ENCODE measurements around the gene PHLDB2. TPM values are rescaled to one million over a fixed set of nuclear protein-coding genes. Genes with fewer than 3 reads are reported as not detected.
A peak's percentile ranks its signal among the peaks of the same experiment; 100 is the strongest.

PHLDB2 gene
- polyA plus RNA-seq, 3 donors: 77.7 to 105 (median 98.4) TPM

DNA sequence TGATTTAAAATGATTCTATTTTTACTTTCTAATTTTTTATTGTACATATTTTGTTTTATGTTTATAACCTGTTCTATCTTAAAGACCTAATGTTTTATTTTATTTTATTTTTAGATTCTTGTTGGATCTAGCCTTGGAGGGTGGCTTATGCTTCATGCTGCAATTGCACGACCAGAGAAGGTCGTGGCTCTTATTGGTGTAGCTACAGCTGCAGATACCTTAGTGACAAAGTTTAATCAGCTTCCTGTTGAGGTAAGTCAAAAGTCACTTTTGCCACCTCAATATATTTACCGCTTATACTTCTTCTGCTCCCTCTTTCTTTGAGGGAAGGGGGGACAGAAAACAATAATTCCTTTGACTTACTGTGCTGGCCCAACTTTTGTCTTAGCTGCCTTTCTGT is 127.7 kb downstream of the PHLDB2 start:
- DNase-seq: no peak

DNA sequence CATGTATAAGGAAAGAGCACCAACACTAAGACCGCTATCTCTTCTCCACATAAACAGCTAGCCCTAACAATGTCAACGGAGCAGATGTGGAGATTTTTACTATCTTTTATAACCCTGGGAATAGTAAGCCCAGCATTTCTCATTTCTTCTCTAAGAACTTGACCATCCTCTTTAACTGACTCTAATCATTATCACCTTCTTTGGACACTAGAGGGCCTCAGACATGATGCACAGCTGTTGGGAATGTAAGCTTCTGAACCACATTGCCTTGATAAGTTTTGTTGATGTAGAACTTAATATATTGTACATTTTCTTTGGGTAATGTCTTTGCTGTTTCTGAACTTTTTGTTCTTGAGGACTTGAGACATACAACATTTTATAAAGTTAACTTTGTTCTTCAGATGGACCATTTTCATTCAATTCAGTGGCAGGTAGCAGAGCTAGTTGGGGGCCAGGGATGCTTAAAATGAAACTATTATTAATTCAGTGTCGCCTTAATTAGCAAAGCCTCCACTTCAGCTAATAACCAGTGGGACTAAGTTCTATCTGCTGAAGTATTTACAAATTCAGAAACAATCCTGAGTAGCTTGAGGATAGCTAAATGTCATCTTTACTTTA is 130.1 kb downstream of the PHLDB2 start:
- DNase-seq: peak; percentile 51

DNA sequence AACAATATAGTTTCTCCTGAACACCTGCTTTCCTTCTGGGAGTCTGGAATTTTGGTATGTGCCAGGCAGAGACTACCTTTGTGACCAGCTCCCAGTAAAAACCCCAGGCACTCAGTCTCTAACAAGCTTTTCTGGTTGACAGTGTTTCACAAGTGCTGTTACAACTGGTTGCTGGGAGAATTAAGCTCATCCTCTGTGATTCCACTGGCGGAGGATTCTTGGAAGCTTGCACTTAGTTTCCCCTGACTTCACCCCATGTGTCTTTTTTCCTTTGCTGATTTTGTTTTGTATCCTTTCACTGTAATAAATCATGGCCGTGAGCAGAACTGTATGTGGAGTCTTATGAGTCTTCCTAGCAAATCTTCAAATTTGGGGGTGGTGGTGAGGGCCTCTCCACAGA is 134.0 kb downstream of the PHLDB2 start:
- no peak for DNase-seq

GRCh38 chr3:111998636-111999483 is 139.8 kb downstream of the PHLDB2 start, which contains the start of gene TAGLN3:
TAGLN3 (plus strand) TSS chr3:111998922; CDS start chr3:111999423, 501 bp downstream.
- peak; percentile 37 for DNase-seq

DNA sequence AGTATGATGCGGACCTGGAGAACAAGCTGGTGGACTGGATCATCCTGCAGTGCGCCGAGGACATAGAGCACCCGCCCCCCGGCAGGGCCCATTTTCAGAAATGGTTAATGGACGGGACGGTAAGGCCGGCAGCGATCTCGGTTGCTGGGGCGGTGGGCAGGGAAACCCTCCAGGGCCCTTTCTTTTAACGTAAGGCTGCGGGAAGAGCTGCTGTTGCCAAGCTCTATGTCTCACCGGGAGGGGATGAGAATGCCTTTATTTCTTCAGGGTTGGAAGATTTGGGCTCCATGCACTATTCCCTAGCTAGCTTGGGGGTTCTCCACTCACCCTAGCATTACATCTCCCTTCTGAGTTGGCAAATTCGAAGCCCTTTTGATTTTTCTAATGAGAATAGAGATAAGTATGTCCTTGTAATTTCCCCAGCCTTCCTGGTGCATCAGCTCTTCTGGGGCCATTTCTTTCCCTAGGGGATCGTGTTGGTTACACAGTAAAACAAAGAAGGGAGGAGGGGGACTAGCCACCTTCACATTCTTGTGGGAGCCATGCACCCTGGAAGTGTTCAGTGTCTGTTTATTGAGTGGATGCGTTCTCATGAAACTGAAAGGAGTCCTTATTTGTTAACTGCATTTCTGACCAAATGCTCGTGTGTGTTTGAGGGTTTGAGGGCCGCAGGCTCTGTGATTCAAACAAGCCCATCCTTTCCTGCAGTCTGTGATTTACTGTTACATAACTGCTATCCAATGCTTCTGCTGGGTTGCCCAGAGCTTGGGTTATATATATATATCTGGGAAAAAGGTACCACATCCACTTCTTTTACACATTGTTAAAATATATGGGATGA is 140.6 kb downstream of the PHLDB2 start:
- no peak for DNase-seq

GRCh38 chr3:112000367-112000771 is 141.3 kb downstream of the PHLDB2 start:
- DNase-seq: no peak

DNA sequence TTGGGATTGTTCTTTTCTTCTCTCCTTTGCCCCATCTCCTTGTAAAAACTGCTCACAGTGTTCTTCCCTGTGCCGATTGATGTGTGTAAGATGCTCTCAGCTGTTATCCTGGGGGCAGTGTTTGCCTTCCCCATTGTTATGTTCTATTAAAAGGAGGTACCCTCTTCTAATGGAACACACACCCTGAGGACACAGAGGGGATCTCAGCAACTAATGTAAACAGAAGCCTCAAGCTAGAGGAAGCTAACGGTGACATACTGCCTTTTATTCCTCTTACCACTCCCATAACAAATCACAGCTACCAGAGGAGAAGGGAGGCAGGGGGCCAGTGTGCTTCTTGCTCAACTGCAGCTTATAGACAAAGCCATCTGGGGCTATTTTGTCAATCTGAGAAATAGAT is 141.9 kb downstream of the PHLDB2 start:
- no peak for DNase-seq

GRCh38 chr3:112001526-112001925 is 142.5 kb downstream of the PHLDB2 start:
- DNase-seq: no peak

DNA sequence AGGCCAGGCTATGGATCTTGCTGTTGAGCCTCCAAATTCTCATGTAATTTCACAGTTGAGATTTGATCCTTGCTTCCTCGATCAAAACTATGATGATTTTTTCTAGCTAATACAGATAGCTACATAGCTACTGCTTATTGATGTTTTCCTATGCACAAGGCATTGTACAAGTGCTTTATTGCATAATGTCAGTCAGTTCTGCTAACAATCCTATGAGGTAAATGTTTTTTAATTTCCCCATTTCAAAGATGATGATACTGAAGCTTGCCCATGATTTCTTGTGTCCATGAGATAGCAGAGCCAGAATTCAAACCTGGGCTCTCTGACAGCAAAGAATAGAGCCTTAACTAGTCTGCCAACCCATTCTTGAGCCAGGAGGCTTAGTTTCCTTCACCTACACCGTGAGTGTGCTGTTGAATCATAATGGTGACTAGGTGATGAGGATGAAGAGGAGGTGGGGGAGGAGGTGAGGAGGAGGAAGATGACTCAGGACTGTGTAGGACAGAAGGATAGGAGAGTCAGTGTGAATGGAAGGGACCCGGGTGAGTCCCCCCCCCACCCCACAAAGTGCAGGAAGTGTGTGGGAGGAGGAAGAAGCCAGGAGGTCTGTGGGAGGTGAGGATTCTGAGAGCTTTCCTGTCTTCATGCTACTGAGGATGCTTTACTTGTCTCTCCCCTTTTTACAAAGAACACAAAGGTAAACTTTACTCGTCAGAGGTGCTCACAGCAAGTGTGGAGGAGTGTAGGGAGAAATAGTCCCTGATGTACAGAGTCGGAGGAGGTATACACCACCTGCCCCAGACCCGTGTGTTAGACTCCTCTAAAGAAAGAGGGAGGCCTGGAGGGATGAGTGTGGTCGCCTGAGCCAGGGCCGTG is 143.3 kb downstream of the PHLDB2 start:
- DNase-seq: no peak

GRCh38 chr3:112003321-112004080 is 144.4 kb downstream of the PHLDB2 start:
- no peak for DNase-seq

DNA sequence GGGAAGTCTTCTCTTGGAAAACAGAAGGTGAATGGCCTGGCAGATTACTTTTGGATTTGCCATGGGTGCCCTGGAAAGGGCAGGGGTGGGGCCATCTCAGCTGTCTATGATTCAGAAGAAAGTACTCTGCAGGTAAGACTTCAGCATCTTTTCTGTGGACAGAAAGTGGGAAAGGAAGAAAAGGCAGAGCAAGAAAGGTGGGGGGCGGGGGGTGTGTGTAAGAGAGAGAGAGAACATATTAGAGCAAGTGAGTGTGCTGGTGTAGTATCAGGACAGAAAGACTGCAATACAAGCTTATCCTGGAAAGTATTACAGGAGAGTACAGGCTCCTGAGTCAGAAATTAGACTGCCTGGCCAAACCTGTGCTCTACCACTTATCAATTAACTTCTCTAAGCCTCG is 145.1 kb downstream of the PHLDB2 start:
- DNase-seq: no peak

DNA sequence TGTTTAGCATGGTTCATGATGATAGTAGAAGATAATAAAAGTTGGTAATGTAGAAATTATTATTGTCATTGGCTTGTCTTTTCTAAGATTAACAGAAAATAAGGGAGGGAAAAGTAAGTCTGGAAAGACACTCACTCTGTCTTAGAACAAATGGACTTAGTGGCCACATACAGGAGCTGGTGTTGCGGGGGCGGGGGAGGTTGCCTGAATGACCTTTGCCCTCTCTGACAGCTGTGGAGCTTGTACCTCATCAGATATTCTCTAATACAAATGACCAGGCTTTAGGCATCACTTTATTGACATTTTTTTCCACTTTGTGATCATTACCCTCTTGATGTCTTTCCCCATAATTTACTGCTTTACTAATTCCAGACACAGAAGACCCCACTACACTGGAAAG is 145.6 kb downstream of the PHLDB2 start:
- no peak for DNase-seq

GRCh38 chr3:112005091-112005672 is 146.1 kb downstream of the PHLDB2 start:
- DNase-seq: no peak

GRCh38 chr3:112007633-112008032 is 148.6 kb downstream of the PHLDB2 start:
- DNase-seq: no peak

DNA sequence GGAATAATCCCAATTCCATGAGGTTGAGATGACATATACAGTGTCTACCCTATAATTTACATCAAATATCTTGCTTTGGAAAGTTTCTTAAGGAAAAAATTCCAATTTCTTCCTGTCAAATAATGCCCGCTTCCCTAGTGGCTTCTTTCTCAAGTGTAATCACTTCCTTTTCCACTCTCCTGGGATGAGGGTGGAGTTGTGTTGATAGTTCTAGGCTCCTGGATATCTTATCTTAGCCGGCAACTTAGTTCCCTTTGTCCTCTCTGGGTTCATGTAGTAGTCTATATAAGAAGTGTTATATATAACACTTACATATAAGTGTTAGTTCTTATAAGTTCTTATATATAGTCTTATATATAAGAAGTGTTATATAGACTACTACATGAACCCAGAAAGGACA is 150.6 kb downstream of the PHLDB2 start:
- no peak for DNase-seq

DNA sequence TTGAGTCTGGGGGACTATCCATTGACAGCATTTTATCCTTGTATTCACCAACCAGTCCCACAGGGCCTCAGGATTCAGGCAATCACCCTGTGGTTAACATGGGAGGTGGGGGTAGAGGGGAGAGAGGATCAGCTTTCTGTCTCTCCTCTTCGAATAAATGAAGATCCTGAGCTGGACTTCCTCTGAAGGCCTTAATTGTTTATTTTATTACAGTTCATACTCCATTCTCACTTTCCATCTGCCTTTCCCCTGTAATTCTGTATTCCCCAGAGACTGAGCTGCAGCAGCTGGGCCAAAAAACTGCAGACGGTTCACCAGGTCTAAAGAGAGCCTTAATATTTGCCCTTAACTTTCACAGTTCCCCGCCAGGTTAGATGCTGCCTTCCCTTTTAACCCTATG is 151.6 kb downstream of the PHLDB2 start:
- DNase-seq: no peak

DNA sequence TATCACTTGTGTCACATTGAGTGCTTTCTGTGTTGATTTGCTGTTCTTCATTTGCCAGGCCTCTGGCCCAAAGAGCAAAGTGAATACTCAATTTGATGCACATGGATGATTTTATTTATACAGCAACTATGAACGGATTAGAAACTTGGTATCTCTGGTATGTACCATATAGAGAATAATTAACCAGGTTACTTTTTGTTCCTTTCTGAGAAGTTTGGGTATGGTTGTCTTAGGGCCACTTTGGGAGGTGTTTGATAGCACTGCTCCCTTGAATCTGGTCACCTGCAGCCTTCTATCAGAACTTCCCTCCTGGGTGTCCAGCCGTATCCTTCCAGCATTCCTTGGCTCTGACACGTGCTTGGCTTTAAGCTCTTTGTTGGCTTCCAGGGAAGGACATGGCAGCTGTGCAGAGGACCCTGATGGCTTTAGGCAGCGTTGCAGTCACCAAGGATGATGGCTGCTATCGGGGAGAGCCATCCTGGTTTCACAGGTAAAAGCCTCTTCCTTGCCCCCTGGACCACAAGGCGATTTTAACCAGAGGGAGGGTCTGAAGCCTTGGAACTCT is 152.4 kb downstream of the PHLDB2 start:
- DNase-seq: no peak

DNA sequence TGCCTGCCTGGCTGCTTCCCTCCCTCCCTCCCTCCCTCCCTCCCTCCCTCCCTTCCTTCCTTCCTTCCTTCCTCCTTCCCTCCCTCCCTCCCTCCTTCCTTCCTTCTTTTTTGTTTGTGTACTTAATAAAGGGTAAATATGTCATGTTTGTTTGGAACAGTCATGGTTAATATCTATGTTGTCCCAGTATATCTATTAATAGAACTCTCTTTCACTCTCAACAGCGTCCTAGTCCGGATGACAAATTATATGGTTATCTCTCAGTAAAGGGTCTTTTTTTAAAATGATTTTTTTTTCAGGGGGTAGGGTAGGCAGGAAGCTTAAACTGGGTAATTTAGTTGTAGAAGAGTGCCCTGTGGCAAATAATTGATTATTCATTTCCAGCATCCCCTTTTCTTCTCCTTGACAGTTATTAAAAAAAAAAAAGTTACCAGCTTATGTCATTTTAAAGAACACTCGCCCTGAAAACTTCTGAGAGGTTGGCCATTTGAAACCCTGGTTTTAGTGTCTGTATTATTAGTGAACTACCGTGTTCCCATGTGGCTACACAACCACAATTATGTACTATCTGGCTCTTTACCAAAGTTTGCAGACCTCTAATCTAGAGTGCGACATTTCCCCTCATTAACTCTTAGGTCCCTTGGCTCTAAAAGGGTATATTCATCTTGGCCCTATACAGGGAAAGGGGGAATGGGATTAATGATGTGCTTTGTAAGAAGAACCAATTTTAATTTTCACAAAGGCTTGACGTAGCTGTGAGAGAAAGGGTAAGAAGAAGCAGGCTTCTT is 153.3 kb downstream of the PHLDB2 start:
- DNase-seq: no peak
